Central memory CD8-positive, alpha-beta T cell (primary cell): ENCODE data around the gene EEF1B2.
"Not testable (repeated sequence)": the region's sequence is repeated elsewhere in the genome, so short reads cannot be mapped to it uniquely, and the experiment has no call there.

Experiments
- ATAC-seq: fragments of 150-1000 bp; cut with Tn5 transposase; replicated peaks from 2 replicates; pipeline ENCODE4 v1.10.0; 2022; ENCODE audit warnings: mild to moderate bottlenecking, moderate FRiP score, moderate number of reproducible peaks; ENCODE audit not compliant: poor library complexity, severe bottlenecking; ENCODE audit errors: extremely low read depth
- DNase-seq, 2 donors: peaks; one replicate each; pipeline ENCODE4 v3.0.0; 2021; ENCODE audit warnings: low spot score in 2 of 2
- H3K27ac Mint-ChIP-seq: one replicate; pipeline ENCODE4 v1.8.0; 2022; ENCODE audit warnings: low read depth, mild to moderate bottlenecking, moderate library complexity, mixed read lengths
- H3K27me3 Mint-ChIP-seq: one replicate; pipeline ENCODE4 v1.8.0; 2022; ENCODE audit warnings: mixed read lengths
- H3K36me3 Mint-ChIP-seq: one replicate; pipeline ENCODE4 v1.8.0; 2022; ENCODE audit warnings: mild to moderate bottlenecking, moderate library complexity, mixed read lengths; ENCODE audit not compliant: insufficient read depth
- H3K4me1 Mint-ChIP-seq: one replicate; pipeline ENCODE4 v1.8.0; 2022; ENCODE audit warnings: mixed read lengths
- H3K4me3 Mint-ChIP-seq: one replicate; pipeline ENCODE4 v1.8.0; 2022; ENCODE audit warnings: mild to moderate bottlenecking, moderate library complexity, mixed read lengths
- H3K9me3 Mint-ChIP-seq: one replicate; pipeline ENCODE4 v1.8.0; 2022; ENCODE audit warnings: mixed read lengths

The EEF1B2 gene

DNA sequence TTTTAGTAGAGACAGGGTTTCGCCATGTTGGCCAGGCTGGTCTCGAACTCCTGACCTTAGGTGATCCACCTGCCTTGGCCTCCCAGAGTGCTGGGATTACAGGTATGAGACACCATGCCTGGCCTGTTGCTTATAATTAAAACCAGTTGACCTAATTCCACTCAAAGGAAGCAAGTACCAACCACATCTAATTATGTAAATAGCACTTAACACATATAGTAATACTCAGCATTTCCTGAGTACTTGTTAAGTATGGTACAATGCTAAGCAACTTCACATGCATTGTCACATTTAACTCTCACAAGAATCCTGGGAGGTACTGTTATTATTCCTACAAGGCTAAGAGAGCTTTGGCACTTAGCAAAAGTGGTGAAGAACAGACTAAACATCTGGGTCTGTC, 47.6 kb downstream of the EEF1B2 start:
- not testable (repeated sequence) for ATAC-seq, H3K36me3 Mint-ChIP-seq, H3K27ac Mint-ChIP-seq, DNase-seq, H3K9me3 Mint-ChIP-seq, H3K4me1 Mint-ChIP-seq, H3K4me3 Mint-ChIP-seq
- peaks cover 20% of the 10 kb centered on the region for H3K27me3 Mint-ChIP-seq

DNA sequence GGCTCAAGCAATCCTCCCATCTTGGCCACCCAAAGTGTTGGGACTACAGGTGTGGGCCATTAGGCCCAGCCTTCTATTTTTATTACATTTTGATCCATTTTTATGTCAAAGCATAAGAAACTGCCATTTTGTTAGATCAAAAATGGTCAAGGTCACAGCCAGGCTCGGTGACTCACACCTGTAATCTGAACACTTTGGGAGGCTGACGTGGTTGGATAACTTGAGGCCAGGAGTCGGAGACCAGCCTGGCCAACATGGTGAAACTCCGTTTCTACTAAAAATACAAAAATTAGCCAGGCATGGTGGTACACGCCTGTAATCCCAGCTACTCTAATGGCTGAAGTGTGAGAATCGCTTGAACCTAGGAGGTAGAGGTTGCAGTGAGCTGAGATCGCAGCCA, 49.2 kb downstream of the EEF1B2 start:
- H3K9me3 Mint-ChIP-seq: no peaks in the 10 kb centered on the region
- no peak overlapping the region for H3K27ac Mint-ChIP-seq
- H3K36me3 Mint-ChIP-seq: no peaks in the 10 kb centered on the region

DNA sequence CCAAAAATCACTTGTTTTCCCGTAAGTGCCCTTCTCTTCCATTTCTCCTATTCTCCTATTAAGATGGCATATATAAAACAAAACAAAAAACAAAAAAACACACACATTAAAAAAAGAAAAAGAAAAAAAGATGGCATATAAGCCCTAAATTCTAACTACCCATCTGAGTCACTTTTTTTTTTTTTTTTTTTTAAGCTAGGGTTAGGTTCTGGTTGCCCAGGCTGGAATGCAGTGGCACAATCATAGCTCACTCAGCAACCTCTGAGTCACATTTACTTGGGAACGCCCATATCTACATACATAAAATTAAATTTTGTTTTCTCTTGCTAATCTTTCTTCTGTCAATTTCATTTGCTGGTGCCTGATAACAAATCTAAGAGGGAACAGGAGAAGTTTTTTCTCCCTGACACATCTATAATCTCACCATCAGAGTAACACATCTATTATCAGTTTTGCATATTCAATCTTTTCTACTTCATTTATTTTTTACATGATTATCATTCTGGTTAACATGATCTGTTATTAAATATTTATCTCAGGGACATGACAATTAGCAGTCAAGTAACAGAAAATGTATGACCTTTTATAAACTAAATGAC, 52.1 kb downstream of the EEF1B2 start:
- Mint-ChIP-seq H3K27me3 (peaks cover 32% of the 10 kb centered on the region), H3K4me1 (no peaks in the 10 kb centered on the region), H3K27ac (no peak overlapping the region), H3K4me3 (no peak overlapping the region), H3K9me3 (no peaks in the 10 kb centered on the region), H3K36me3 (no peaks in the 10 kb centered on the region)
- DNase-seq (no peak), ATAC-seq (no peak)

More for the DNA sequence above, 49.2 kb downstream of the EEF1B2 start:
- Mint-ChIP-seq H3K4me1 (no peaks in the 10 kb centered on the region), H3K27me3 (peaks cover 16% of the 10 kb centered on the region), H3K4me3 (no peak overlapping the region)
- ATAC-seq (no peak), DNase-seq (no peak)
